Mesendoderm (in vitro differentiated cells): ENCODE results near the gene SQSTM1.

Experiments
- DNase-seq: peaks from one replicate; pipeline ENCODE4 v3.0.0; 2013
- H2AK5ac ChIP-seq: 2 replicates; pipeline ENCODE4 v1.6.1; 2013; ENCODE audit warnings: low read length, inconsistent platforms
- H2BK120ac ChIP-seq: 2 replicates; pipeline ENCODE4 v1.6.1; 2013; ENCODE audit warnings: low read depth, mild to moderate bottlenecking, low read length, moderate library complexity, mixed read lengths
- H2BK15ac ChIP-seq: replicated peaks from 2 replicates; pipeline ENCODE4 v1.6.1; 2013; ENCODE audit warnings: low read depth, mild to moderate bottlenecking, moderate library complexity
- H2BK5ac ChIP-seq: 2 replicates; pipeline ENCODE4 v1.6.1; 2013; ENCODE audit warnings: low read length, inconsistent platforms
- H3K18ac ChIP-seq: 2 replicates; pipeline ENCODE4 v1.6.1; 2013; ENCODE audit warnings: mild to moderate bottlenecking, low read length, mixed read lengths
- H3K23ac ChIP-seq: one replicate; pipeline ENCODE4 v1.6.1; 2013; ENCODE audit warnings: low read length
- H3K27ac ChIP-seq: 2 replicates; pipeline ENCODE4 v1.5.1; 2013; ENCODE audit warnings: low read depth, mild to moderate bottlenecking, inconsistent platforms, low read length, moderate library complexity
- H3K27me3 ChIP-seq: 2 replicates; pipeline ENCODE4 v1.6.1; 2013; ENCODE audit warnings: low read length, control low read depth, mild to moderate bottlenecking, inconsistent platforms; ENCODE audit not compliant: insufficient read depth, poor library complexity
- H3K36me3 ChIP-seq: 2 replicates; pipeline ENCODE4 v1.6.1; 2013; ENCODE audit warnings: low read length, inconsistent platforms; ENCODE audit not compliant: control insufficient read depth, insufficient read depth
- H3K4ac ChIP-seq: one replicate; pipeline ENCODE4 v1.6.1; 2013; ENCODE audit warnings: low read depth, mild to moderate bottlenecking, low read length, moderate library complexity
- H3K4me1 ChIP-seq: 2 replicates; pipeline ENCODE4 v1.6.1; 2013; ENCODE audit warnings: low read depth, low read length, inconsistent platforms; ENCODE audit not compliant: control insufficient read depth
- H3K4me2 ChIP-seq: 2 replicates; pipeline ENCODE4 v1.6.1; 2013; ENCODE audit warnings: low read length
- H3K4me3 ChIP-seq: 2 replicates; pipeline ENCODE4 v1.5.1; 2013; ENCODE audit warnings: mild to moderate bottlenecking, low read length
- H3K56ac ChIP-seq: one replicate; pipeline ENCODE4 v1.6.1; 2013; ENCODE audit warnings: low read length
- H3K79me1 ChIP-seq: 2 replicates; pipeline ENCODE4 v1.6.1; 2013; ENCODE audit warnings: low read length, inconsistent platforms
- H3K79me2 ChIP-seq: 2 replicates; pipeline ENCODE4 v1.6.1; 2013; ENCODE audit warnings: mild to moderate bottlenecking, low read length; ENCODE audit not compliant: control insufficient read depth, insufficient read depth
- H3K9ac ChIP-seq: 2 replicates; pipeline ENCODE4 v1.6.1; 2013; ENCODE audit warnings: low read length, inconsistent platforms
- H4K5ac ChIP-seq: one replicate; pipeline ENCODE4 v1.6.1; 2013; ENCODE audit warnings: low read length
- H4K8ac ChIP-seq: one replicate; pipeline ENCODE4 v1.6.1; 2013; ENCODE audit warnings: low read depth, mild to moderate bottlenecking, control low read depth, low read length, moderate library complexity
- WGBS: extraction: QIAGEN DNeasy Blood & Tissue Kit; methylation state at CpG from one replicate; pipeline ENCODE4 v1.1.7; 2013; ENCODE audit warnings: low lambda C conversion rate, missing lambda C conversion rate; ENCODE audit not compliant: insufficient coverage; ENCODE audit errors: extremely low coverage; 5-methylcytosine and 5-hydroxymethylcytosine counted together

The SQSTM1 gene

DNA sequence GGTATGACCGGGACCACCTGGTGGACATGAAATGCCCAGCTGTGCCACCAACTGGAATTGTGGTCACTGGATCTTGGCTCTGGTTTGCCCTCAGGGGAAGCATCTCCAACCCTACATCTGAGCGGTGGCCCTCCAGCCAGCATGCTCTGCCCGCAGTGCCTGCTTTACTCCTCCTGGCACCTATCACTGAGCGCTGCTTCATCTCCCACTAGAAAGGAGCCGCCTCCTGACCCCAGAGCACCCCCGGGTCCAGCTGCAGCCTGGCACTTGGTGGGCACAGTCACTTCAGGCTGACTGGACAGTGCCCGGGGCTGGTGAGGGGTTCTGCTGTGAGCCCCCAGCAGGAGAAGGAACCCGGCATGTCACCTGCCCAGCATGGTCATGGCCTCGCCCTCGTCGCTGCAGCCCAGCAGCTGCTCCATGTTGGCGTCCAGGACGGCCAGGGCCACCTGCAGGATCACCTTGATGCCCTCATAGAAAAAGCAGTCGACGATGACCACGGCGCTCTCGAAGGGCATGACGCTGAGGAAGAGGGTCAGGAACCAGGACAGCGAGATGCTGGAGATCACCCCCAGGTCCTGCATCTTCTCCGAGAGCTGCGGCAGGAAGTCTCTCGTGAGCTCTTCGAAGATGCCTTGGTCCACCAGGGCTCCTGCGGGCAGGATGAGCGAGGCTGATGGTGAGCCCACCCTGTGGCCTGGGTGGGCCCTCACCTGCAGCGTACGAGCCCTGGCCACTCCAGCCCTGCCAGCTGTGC, 54.0 kb downstream of the SQSTM1 start:
- H3K18ac ChIP-seq, result no peak overlapping the region
- no peak overlapping the region for H3K4ac ChIP-seq
- no peaks in the 10 kb centered on the region for H3K79me1 ChIP-seq
- no peak overlapping the region for H4K5ac ChIP-seq
- H2BK5ac ChIP-seq, result no peak overlapping the region
- no peak overlapping the region for H3K56ac ChIP-seq
- no peaks in the 10 kb centered on the region for H3K4me1 ChIP-seq
- H2BK15ac ChIP-seq, result no peak overlapping the region
- H3K27ac ChIP-seq, result no peak overlapping the region
- H3K23ac ChIP-seq, result no peak overlapping the region
- no peak overlapping the region for H2AK5ac ChIP-seq
- H3K4me2 ChIP-seq, result no peak overlapping the region
- no peak overlapping the region for H4K8ac ChIP-seq
- no CpG with 5 or more reads among the region's 28 CpGs for WGBS
- no peak overlapping the region for H3K9ac ChIP-seq
- no peaks in the 10 kb centered on the region for H3K36me3 ChIP-seq
- H3K4me3 ChIP-seq, result no peak overlapping the region
- no peak for DNase-seq
- no peaks in the 10 kb centered on the region for H3K27me3 ChIP-seq
- no peak overlapping the region for H2BK120ac ChIP-seq
- H3K79me2 ChIP-seq, result no peaks in the 10 kb centered on the region

DNA sequence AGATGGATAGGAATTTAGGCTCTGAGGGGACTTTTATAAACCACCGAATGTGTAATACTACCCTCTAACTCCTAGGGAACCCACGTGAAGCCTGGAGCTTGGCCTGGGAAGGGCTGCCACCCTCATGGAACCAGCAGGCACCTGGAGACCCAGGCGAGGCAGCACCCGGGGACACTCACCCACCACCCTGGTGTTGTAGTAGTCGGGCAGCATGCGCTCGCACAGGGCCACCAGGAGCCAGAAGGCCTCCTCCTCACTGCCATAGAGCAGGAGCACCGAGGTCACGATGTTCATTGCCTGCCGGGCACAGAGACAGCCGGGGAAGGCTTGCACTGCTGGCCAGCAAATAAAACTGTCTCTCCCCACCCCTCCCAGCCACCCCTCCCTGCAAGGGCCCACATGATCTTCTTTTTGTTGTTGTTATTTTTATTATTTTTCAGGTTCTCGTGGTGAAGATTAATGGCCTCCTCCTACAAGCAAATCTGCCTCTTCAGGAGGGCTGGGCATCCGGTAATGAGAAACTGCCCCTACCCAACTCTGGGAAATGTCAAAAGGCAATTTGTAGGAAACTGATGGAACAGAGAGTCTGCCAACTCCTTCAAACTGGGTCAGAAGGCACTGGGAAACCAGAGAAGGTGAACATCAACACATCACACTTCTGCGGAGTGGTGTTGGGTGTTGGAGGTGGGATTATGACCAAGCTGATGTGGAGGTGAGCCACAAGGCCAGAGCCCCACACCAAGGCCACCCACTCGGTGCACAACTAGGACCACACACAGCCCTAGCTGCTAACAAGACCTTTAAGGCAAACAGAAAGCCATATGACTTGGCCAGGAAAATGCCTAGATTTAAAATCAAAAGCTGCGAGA, 55.3 kb downstream of the SQSTM1 start:
- no peak overlapping the region for H2BK120ac ChIP-seq
- no peaks in the 10 kb centered on the region for H3K4me1 ChIP-seq
- no peak overlapping the region for H2BK5ac ChIP-seq
- no peak overlapping the region for H3K27ac ChIP-seq
- H3K56ac ChIP-seq, result no peak overlapping the region
- H2AK5ac ChIP-seq, result no peak overlapping the region
- H3K4me3 ChIP-seq, result no peak overlapping the region
- no peak for DNase-seq
- H3K79me1 ChIP-seq, result no peaks in the 10 kb centered on the region
- H3K18ac ChIP-seq, result no peak overlapping the region
- H4K5ac ChIP-seq, result no peak overlapping the region
- H3K23ac ChIP-seq, result no peak overlapping the region
- no peaks in the 10 kb centered on the region for H3K36me3 ChIP-seq
- no CpG with 5 or more reads among the region's 16 CpGs for WGBS
- H3K9ac ChIP-seq, result no peak overlapping the region
- no peak overlapping the region for H2BK15ac ChIP-seq
- H3K79me2 ChIP-seq, result no peaks in the 10 kb centered on the region
- H4K8ac ChIP-seq, result no peak overlapping the region
- H3K4ac ChIP-seq, result no peak overlapping the region
- H3K4me2 ChIP-seq, result no peak overlapping the region
- no peaks in the 10 kb centered on the region for H3K27me3 ChIP-seq

DNA sequence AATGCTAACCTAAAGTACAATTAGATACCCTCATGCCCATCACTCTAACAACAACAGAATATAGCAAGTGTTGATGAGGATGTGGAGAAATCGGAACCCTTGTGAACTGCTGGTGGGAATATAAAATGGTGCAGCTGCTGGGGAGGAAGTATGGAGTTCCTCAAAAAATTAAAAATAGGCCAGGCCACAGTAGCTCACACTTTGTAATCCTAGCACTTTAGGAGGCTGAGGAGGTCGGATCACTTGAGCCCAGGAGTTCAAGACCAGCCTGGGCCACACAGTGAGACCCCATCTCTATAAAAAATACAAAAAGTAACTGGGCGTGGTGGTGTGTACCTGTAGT, 55.9 kb downstream of the SQSTM1 start:
- Histone ChIP-seq H4K5ac (no peak overlapping the region), H3K9ac (no peak overlapping the region), H2AK5ac (no peak overlapping the region), H3K27me3 (no peaks in the 10 kb centered on the region), H3K79me2 (no peaks in the 10 kb centered on the region), H3K4me2 (no peak overlapping the region), H3K23ac (no peak overlapping the region), H3K56ac (no peak overlapping the region), H2BK120ac (no peak overlapping the region), H4K8ac (no peak overlapping the region), H2BK5ac (no peak overlapping the region), H3K36me3 (no peaks in the 10 kb centered on the region), H2BK15ac (no peak overlapping the region), H3K27ac (no peak overlapping the region), H3K79me1 (no peaks in the 10 kb centered on the region), H3K4me1 (no peaks in the 10 kb centered on the region), H3K4ac (no peak overlapping the region), H3K18ac (no peak overlapping the region), H3K4me3 (no peak overlapping the region)
- WGBS, result no CpG with 5 or more reads among the region's 3 CpGs
- DNase-seq, result no peak

DNA sequence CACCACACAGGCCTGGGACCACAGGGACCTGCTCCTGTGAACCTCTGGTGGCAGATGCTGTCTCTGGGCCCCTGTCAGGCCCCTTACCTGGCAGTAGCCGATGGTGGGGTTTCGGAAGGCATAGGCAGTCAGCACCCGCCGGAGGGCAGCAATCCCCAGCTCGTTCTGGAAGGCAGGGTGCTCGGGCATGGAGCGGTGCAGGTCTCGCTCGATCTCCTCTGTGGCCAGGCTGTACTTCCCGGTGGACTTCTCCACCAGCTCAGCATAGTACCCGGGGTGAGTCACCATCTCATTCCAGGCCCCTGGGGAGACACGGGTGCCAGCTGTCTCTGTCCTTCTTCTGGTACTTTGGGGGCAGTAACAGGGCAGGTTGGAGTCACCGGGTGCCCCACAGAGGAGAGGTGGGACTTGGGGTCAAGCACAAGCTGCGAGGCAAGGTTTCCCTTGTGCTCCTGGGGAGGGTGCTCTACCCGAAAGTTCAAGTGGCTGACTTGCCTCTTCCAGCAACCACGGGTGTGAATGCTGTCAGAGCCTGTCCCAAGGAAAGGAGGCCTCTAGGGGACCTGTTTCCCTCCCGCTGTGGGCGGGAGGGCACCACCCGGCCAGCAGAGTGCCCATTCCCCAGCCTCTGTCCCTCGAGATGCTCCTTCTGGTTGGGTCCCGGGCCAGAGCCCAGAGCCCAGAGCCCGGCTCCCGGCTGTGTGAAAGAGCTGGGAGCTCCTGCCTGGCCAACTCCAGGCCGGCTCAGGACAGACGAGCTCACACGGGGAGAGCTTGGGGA, 57.7 kb downstream of the SQSTM1 start:
- Histone ChIP-seq H3K4me3 (no peak overlapping the region), H3K27me3 (no peaks in the 10 kb centered on the region), H2BK5ac (no peak overlapping the region), H3K18ac (no peak overlapping the region), H2BK15ac (no peak overlapping the region), H3K4me1 (no peaks in the 10 kb centered on the region), H3K79me2 (no peaks in the 10 kb centered on the region), H3K4ac (no peak overlapping the region), H3K79me1 (no peaks in the 10 kb centered on the region), H3K36me3 (no peaks in the 10 kb centered on the region), H4K8ac (no peak overlapping the region), H3K9ac (no peak overlapping the region), H2BK120ac (no peak overlapping the region), H3K27ac (no peak overlapping the region), H3K4me2 (no peak overlapping the region), H3K23ac (no peak overlapping the region), H4K5ac (no peak overlapping the region), H3K56ac (no peak overlapping the region), H2AK5ac (no peak overlapping the region)
- no CpG with 5 or more reads among the region's 26 CpGs for WGBS
- no peak for DNase-seq

DNA sequence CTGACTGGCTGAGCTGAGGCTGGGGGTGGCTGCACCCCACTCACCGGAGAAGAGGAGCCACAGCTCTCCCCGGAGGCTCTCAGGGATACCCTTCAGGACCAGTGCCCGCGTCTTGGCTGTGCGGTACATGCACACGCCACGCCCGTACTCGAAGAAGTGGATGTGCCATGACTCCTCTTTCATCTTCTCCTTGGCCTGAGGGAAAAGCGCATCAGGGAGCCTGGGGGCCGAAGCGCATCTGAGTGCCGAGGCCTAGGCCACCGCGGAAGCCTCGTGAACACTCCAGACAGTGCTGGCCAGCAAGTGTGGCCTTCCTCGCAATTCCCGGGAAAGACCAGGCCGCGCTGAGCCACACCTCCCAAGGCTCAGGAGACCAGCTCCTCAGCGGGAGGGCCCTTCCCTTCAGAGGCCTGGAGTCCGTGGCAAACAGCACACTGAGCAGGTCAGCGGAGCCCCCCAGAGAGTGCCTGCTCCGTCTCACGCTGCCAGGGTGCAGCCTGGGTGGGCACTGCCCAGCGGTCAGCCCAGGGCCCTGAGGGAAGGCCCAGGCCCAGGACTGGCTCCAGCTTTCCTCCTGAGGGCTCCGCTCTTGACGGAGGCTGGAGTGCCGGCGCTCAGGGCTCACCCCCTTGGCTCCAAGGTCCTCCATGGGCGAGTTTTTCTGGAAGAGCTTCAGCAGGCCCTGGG, 58.4 kb downstream of the SQSTM1 start:
- no peak overlapping the region for H3K4me2 ChIP-seq
- no peaks in the 10 kb centered on the region for H3K4me1 ChIP-seq
- no peak overlapping the region for H2BK15ac ChIP-seq
- H2BK120ac ChIP-seq, result no peak overlapping the region
- no peak overlapping the region for H3K9ac ChIP-seq
- H4K5ac ChIP-seq, result no peak overlapping the region
- no peak overlapping the region for H4K8ac ChIP-seq
- no CpG with 5 or more reads among the region's 31 CpGs for WGBS
- no peak overlapping the region for H3K4me3 ChIP-seq
- no peaks in the 10 kb centered on the region for H3K79me1 ChIP-seq
- peaks cover 5% of the 10 kb centered on the region for H3K36me3 ChIP-seq
- no peaks in the 10 kb centered on the region for H3K27me3 ChIP-seq
- no peak overlapping the region for H3K18ac ChIP-seq
- H3K4ac ChIP-seq, result no peak overlapping the region
- no peak overlapping the region for H3K56ac ChIP-seq
- H3K27ac ChIP-seq, result no peak overlapping the region
- DNase-seq, result no peak
- no peaks in the 10 kb centered on the region for H3K79me2 ChIP-seq
- no peak overlapping the region for H2BK5ac ChIP-seq
- H2AK5ac ChIP-seq, result no peak overlapping the region
- H3K23ac ChIP-seq, result no peak overlapping the region
